ENCODE measurements around the gene CRTC1.

CRTC1 gene

DNA sequence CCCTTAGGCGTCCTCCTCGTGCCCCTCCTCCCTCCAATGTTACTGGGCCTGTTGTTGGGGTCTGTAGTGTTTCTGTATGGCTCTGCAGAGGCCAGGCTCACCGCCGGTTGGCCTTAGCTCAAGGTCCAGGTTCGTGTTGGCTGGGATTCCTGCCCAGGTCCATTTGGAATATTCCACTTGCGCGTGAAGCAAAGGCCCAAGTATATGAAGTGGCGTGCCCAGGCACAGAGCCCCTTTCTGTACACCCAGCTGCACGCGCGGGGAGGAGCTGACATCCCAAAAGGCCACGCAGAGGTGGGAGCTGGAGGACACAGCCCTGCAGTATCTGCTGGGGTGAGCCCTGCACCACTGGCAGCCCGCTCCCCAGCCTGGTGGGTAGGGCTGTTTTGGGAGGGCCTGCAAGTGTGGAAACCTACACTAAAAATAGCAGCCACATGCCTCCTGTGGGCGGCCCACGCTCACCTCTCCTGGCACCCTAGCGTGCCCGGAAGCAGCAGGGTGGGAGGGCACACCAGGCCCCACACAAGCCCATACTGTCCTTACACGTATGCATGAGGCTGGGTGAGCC lies 30.2 kb downstream of the CRTC1 start:
- DNase-seq (ENCODE audit: extremely low read depth, low read depth), result no peak
- no peak overlapping the region for H3K4me3 ChIP-seq (replicated peaks; ENCODE audit: low read depth, low read length)
- TF ChIP-seq, protein P1, sequence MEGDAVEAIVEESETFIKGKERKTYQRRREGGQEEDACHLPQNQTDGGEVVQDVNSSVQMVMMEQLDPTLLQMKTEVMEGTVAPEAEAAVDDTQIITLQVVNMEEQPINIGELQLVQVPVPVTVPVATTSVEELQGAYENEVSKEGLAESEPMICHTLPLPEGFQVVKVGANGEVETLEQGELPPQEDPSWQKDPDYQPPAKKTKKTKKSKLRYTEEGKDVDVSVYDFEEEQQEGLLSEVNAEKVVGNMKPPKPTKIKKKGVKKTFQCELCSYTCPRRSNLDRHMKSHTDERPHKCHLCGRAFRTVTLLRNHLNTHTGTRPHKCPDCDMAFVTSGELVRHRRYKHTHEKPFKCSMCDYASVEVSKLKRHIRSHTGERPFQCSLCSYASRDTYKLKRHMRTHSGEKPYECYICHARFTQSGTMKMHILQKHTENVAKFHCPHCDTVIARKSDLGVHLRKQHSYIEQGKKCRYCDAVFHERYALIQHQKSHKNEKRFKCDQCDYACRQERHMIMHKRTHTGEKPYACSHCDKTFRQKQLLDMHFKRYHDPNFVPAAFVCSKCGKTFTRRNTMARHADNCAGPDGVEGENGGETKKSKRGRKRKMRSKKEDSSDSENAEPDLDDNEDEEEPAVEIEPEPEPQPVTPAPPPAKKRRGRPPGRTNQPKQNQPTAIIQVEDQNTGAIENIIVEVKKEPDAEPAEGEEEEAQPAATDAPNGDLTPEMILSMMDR (IDR thresholded peaks at IDR 0.05; ENCODE audit: low read depth, low read length, missing control alignments), result no peak

DNA sequence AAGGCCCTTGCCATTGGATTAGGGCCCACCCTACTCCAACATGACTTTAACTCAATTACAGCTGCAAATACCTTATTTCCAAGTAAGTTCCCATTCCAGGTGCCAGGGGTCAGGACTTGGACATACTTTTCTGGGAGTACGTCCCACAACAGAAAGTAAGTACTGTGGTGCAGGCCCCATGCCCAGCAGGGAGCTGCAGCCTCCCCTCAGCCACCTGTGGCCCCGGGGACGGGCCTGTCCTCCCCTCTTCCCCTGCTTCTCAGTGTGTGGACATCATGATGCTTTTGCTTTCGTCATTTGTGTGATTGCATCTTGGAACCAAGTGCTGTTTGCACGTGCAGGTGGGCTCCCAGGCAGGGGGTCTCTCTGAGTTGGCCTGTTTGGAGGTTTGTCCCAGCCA lies 31.9 kb downstream of the CRTC1 start:
- no peak overlapping the region for H3K4me3 ChIP-seq (replicated peaks; ENCODE audit: low read depth, low read length)
- DNase-seq (ENCODE audit: extremely low read depth, low read depth), result no peak
- TF ChIP-seq, protein P1 (IDR thresholded peaks at IDR 0.05; ENCODE audit: low read depth, low read length, missing control alignments), result no peak

DNA sequence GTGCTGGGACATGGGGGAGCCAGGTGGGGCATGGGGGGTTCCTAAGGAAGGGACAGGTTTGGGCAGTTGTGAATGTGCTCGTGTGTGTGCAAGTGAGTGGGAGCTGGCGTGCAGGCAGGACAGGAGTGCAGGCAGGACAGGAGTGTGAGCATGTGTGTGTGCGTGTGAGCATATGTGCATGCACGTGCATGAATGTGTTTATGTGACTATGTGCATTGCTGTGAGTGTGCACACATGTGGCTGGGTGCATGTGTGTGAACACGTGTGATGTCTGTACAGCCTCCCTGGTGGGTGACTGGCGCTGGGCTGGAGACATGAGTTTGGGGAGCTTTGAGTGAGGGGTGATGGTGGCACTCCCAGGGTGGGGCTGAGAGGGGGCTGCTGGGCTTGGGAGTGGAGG lies 33.4 kb downstream of the CRTC1 start:
- no peak for DNase-seq (ENCODE audit: extremely low read depth, low read depth)
- TF ChIP-seq, protein P1 (IDR thresholded peaks at IDR 0.05; ENCODE audit: low read depth, low read length, missing control alignments), result no peak
- H3K4me3 ChIP-seq (replicated peaks; ENCODE audit: low read depth, low read length), result no peak overlapping the region

DNA sequence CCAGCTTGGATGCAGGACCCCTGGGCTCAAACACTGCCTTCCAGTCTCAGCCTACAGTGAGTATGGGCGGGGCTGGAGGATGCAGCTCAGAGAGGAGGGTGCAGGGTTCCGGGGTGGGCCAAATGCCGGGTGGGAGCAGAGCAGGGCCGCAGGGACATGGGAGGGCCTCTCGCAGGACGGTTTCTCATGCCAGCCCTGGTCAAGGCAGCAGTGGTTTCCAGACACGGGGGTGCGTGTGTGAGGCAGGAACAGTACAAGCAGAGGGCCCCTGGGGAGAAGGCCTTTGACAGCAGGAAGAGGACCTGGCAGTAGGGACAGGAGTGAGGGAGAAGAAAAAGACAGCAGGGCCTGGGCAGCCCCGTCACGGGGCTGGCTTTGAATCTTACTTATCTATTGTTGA lies 34.1 kb downstream of the CRTC1 start:
- no peak overlapping the region for H3K4me3 ChIP-seq (replicated peaks; ENCODE audit: low read depth, low read length)
- TF ChIP-seq, protein P1 (IDR thresholded peaks at IDR 0.05; ENCODE audit: low read depth, low read length, missing control alignments), result no peak
- no peak for DNase-seq (ENCODE audit: extremely low read depth, low read depth)

DNA sequence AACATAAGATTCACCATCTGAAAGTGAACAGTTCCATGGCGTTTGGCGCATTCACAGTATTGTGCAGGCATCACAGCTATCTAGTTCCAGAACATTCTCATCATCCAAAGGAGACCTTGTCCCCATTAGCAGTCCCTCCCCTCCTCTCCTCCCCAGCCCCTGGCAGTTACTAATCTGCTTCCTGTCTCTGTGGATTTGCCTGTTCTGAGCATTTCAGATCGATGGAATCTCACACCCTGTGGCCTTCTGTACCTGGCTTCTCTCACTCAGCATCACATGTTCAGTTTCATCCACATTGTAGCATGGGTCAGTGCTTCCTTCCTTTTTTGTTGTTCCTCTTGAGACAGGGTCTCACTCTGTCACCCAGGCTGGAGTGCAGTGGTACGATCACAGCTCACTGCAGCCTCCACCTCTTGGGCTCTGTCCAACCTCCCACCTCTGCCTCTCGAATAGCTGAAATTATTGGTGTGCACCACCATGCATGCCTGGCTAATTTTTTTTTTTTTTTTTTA lies 34.6 kb downstream of the CRTC1 start:
- no peak for DNase-seq (ENCODE audit: extremely low read depth, low read depth)
- H3K4me3 ChIP-seq (replicated peaks; ENCODE audit: low read depth, low read length), result no peak overlapping the region
- TF ChIP-seq, protein P1 (IDR thresholded peaks at IDR 0.05; ENCODE audit: low read depth, low read length, missing control alignments), result no peak

DNA sequence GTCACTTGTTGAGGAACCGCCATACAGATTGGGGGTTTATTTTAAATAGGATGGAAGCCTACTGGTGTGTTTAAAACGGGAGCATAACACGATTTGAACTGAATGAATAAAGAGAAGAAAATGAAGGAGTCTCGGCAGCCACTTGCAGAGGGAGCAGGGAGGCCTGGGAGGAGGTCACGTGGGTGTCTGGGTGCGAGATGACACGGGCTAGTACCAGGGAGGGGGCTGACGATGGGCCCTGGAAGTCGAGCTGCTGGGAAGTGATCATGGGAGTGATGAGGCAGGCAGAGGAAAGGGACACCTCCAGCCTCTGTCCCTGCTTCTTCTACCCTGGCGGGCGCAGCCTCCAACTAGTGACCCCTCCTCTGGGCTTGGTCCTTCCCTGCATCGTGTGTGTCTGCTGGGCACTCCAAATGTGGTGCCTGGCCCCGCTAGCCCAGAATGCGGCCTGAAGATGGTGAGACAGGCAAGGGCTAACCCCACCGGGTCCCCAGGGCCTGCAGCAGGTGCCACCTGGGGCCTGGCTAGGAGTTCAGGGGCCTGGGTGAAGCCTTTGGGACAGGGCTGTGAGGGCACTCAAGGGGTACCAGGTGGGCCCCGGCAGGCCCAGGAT lies 35.5 kb downstream of the CRTC1 start:
- no peak for DNase-seq (ENCODE audit: extremely low read depth, low read depth)
- no peak overlapping the region for H3K4me3 ChIP-seq (replicated peaks; ENCODE audit: low read depth, low read length)
- TF ChIP-seq, protein P1 (IDR thresholded peaks at IDR 0.05; ENCODE audit: low read depth, low read length, missing control alignments), result no peak

All from HFF-Myc (cell line).